Esophagus squamous epithelium (tissue), 5 donors: Measurements from ENCODE around the gene ZNF610. TPM values are rescaled to one million over a fixed set of nuclear protein-coding genes. Genes with fewer than 3 reads are reported as not detected.

ENCODE experiments used
- DNase-seq: peaks from one replicate; lab custom pipeline; 2025; lab: John Stamatoyannopoulos, UW
- H3K27ac ChIP-seq, 4 donors: fragments of 200-600 bp; sonication (generic); one replicate each; pipeline ENCODE4 v1.5.1; 2016 to 2019; ENCODE audit warnings: mild to moderate bottlenecking in 1 of 4
- H3K27me3 ChIP-seq, 4 donors: fragments of 200-600 bp; sonication (generic); 1 replicate in 3 of 4; 2 replicates in 1 of 4; pipeline versions ENCODE4 v1.5.1 to v1.6.0; 2017 to 2021; ENCODE audit warnings: antibody characterized with exemption in 1 of 4
- H3K36me3 ChIP-seq, 3 donors: fragments of 200-600 bp; sonication (generic); one replicate each; pipeline ENCODE4 v1.5.1; 2016 to 2019
- H3K4me1 ChIP-seq, 3 donors: fragments of 200-600 bp; sonication (generic); one replicate each; pipeline ENCODE4 v1.5.1; 2017 to 2019
- H3K4me3 ChIP-seq, 4 donors: fragments of 200-600 bp; sonication (generic); 1 replicate in 3 of 4; 2 replicates in 1 of 4; pipeline ENCODE4 v1.5.1; 2016 to 2019; ENCODE audit warnings: mild to moderate bottlenecking in 2 of 4, moderate library complexity in 1 of 4
- H3K9me3 ChIP-seq, 3 donors: fragments of 200-600 bp; sonication (generic); one replicate each; pipeline ENCODE4 v1.5.1; 2016 to 2019
- POLR2A ChIP-seq, 4 donors: fragments of 450-650 bp; IDR thresholded peaks; one replicate each; pipeline ENCODE4 v1.6.1; 2017; ENCODE audit warnings: antibody characterized with exemption in 4 of 4, mild to moderate bottlenecking in 4 of 4, moderate library complexity in 3 of 4
- WGBS, 2 donors: methylation state at CpG; one replicate each; pipeline ENCODE4 v1.1.5; 2018; 5-methylcytosine and 5-hydroxymethylcytosine counted together
- intact Hi-C: fragments of 100-400 bp; cut with DNase I; formaldehyde crosslinking; loops from one replicate; pipeline ENCODE4 v1.15.0; 2022
- total RNA-seq, 4 donors: library from RNA; depleted of rRNA; stranded (reverse); fragments of >200 nt; gene quantifications; one replicate each; pipeline ENCODE4 v1.1.0, GENCODE V29; 2016
- TF ChIP-seq, protein P1 (sequence below), 6 experiments: fragments of 450-650 bp in 4 of 6; fragments of 200-600 bp in 2 of 6; sonication (generic) in 2 of 6; IDR thresholded peaks; one replicate each; pipeline ENCODE4 v1.5.1; 2016 to 2019; ENCODE audit warnings: antibody characterized with exemption in 6 of 6, mild to moderate bottlenecking in 4 of 6, moderate library complexity in 4 of 6
- donor health status: DM: yes; HTN: yes; CAD: no.

Gene ZNF610
- total RNA-seq, 4 donors from 2014 or later: 0.15 to 0.95 (median 0.15) TPM; not detected in 1

DNA sequence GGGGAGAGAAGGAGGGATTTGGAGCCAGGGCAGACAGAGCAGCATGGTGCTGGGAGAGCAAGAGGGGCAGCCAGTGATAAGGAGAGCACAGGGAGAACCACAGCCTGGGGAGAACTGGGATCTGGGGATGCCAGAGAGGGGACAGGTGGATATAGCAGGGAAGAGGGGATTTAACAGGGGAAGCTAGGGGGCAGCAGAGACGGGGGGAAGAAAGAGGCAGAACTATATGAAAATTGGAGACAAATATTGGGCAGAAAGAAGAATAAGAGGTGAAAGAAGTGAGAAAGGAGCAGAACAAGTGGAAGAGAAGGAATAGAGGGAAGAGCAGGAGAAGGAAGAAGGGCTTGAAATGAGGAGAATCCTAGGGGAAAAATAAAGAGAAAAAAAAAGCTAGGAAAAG lies 55.1 kb downstream of the ZNF610 start:
- intact Hi-C loops: no loop called here
- WGBS, 2 donors: 36 to 38% methylated on average over 1 of the region's 1 CpG
- no peak for TF ChIP-seq POLR2A (IDR thresholded peaks at IDR 0.05)
- TF ChIP-seq, protein P1, sequence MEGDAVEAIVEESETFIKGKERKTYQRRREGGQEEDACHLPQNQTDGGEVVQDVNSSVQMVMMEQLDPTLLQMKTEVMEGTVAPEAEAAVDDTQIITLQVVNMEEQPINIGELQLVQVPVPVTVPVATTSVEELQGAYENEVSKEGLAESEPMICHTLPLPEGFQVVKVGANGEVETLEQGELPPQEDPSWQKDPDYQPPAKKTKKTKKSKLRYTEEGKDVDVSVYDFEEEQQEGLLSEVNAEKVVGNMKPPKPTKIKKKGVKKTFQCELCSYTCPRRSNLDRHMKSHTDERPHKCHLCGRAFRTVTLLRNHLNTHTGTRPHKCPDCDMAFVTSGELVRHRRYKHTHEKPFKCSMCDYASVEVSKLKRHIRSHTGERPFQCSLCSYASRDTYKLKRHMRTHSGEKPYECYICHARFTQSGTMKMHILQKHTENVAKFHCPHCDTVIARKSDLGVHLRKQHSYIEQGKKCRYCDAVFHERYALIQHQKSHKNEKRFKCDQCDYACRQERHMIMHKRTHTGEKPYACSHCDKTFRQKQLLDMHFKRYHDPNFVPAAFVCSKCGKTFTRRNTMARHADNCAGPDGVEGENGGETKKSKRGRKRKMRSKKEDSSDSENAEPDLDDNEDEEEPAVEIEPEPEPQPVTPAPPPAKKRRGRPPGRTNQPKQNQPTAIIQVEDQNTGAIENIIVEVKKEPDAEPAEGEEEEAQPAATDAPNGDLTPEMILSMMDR (IDR thresholded peaks at IDR 0.05): no peak
- H3K4me3 ChIP-seq: no peak overlapping the region
- H3K27ac ChIP-seq: no peak overlapping the region
- no peaks in the 10 kb centered on the region for H3K4me1 ChIP-seq
- no peaks in the 10 kb centered on the region for H3K27me3 ChIP-seq
- H3K36me3 ChIP-seq: peaks cover 0 to 53% (median 5%) of the 10 kb centered on the region in 3 donors
- peaks cover 0 to 96% (median 47%) of the 10 kb centered on the region in 3 donors for H3K9me3 ChIP-seq
- DNase-seq: no peak

DNA sequence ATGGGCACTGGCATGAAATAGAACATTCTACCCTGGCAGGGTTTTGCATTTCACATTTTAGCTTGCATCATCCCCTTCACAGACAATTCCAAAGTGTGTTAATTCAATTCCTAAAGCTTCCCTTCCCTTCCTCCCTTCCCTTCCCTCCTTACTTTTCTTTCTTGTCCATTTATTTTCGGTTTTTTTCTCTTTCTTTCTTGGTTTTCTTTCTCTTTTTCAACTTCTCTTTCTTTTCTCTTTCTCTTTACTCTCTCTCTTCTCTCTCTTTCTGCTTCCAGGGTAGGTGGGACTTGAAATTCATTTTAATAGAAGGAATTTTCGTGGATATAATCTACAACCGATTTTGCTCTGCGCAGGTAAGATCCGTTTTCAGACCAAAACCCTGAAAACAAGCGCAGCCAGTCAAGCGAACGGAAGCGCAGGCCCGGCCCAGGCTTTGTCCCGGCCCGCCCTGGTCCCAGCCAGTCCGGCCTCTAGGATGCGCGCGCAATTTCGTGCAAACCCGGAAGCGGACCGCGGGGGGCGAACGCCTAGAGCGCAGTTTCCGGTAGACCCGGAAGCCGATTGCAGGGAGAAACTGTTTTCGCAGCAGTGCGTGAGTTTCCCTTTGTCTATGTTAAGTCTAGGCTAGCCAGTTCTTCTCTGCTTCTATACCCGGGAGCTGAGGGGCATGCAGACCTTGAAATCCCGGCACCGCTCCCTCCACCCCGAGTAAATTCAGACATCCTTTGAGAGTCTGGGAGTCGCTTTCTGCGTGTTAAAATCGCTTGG lies 61.5 kb downstream of the ZNF610 start, which contains the start of gene ZNF528:
Gene ZNF528, plus strand, starts transcription at position 540 of the 771 bp plus-strand sequence. CDS start 4,165 bp downstream, outside the sequence.
- no peaks in the 10 kb centered on the region for H3K27me3 ChIP-seq
- H3K4me3 ChIP-seq: peak within 1 kb of the TSS; percentile 62 to 78 (median 68)
- H3K4me1 ChIP-seq: peaks cover 7 to 22% (median 11%) of the 10 kb centered on the region in 3 donors
- H3K9me3 ChIP-seq: peaks cover 0 to 47% (median 32%) of the 10 kb centered on the region in 3 donors
- TF ChIP-seq, protein P1 (IDR thresholded peaks at IDR 0.05): no peak
- TF ChIP-seq POLR2A (IDR thresholded peaks at IDR 0.05): peak in 2 of 4 donors; percentile 38 to 39
- H3K36me3 ChIP-seq: peaks cover 0 to 59% (median 5%) of the 10 kb centered on the region in 3 donors
- WGBS, 2 donors: 2 to 4% methylated on average over 16 to 30 of the region's 36 CpGs
- intact Hi-C loops: no loop called here
- peak; percentile 76 for DNase-seq
- peak within 1 kb of the TSS; percentile 74 to 85 (median 80) for H3K27ac ChIP-seq

DNA sequence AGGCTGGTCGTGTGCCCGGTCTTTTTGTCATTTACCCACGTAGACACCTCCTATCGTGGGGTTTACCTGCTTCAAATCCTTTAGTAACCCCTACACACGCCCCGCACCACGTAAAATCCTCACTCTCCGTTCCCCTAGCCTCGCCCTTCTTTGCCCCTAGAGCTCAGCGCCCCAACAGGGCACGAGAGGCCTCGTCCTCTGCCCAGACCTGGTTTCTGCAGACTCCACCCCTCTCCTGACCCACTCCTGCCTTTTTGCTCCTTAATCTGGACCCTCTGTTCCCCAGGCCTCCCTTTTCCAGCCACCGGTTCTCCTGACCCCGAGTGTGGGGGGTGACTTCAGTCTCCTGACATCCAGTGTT lies 62.0 kb downstream of the ZNF610 start:
- TF ChIP-seq, protein P1 (IDR thresholded peaks at IDR 0.05): no peak
- no peak for TF ChIP-seq POLR2A (IDR thresholded peaks at IDR 0.05)
- WGBS, 2 donors: 2 to 19% methylated on average over 14 of the region's 14 CpGs
- H3K9me3 ChIP-seq: peaks cover 0 to 46% (median 36%) of the 10 kb centered on the region in 3 donors
- no peak for DNase-seq
- peaks cover 0 to 64% (median 5%) of the 10 kb centered on the region in 3 donors for H3K36me3 ChIP-seq
- peaks cover 7 to 22% (median 11%) of the 10 kb centered on the region in 3 donors for H3K4me1 ChIP-seq
- peak overlapping the region; percentile 74 to 85 (median 80) for H3K27ac ChIP-seq
- no peaks in the 10 kb centered on the region for H3K27me3 ChIP-seq
- intact Hi-C loops: no loop called here
- H3K4me3 ChIP-seq: peak overlapping the region; percentile 62 to 78 (median 68)

DNA sequence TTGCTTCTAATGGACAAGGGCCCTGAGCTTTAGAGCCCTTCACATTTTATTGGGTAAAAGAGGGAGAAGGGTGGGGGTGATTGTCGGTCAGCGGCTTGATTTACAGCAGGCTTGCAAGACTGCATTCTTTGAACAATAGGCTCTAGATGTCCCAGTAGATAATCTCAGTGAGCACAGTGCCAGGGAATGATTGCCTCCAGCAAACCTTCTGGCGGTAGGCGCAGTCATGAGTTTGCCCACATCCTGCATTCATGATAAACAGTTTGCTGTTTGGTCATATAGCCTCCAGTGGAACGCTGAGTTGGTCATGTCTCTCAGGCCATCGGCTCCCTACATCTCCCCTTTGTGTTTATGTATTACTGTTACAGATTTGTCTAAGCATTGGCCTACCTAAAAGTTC lies 74.2 kb downstream of the ZNF610 start:
- no peak overlapping the region for H3K27ac ChIP-seq
- no peaks in the 10 kb centered on the region for H3K27me3 ChIP-seq
- TF ChIP-seq POLR2A (IDR thresholded peaks at IDR 0.05): no peak
- TF ChIP-seq, protein P1 (IDR thresholded peaks at IDR 0.05): no peak
- intact Hi-C loops: no loop called here
- no peaks in the 10 kb centered on the region for H3K4me1 ChIP-seq
- H3K4me3 ChIP-seq: peak overlapping the region in 1 of 4 donors; percentile 8
- no peak for DNase-seq
- H3K36me3 ChIP-seq: peaks cover 26 to 96% (median 41%) of the 10 kb centered on the region in 3 donors
- 96 to 98% methylated on average over 6 of the region's 6 CpGs for WGBS, 2 donors
- H3K9me3 ChIP-seq: peaks cover 0 to 97% (median 71%) of the 10 kb centered on the region in 3 donors

DNA sequence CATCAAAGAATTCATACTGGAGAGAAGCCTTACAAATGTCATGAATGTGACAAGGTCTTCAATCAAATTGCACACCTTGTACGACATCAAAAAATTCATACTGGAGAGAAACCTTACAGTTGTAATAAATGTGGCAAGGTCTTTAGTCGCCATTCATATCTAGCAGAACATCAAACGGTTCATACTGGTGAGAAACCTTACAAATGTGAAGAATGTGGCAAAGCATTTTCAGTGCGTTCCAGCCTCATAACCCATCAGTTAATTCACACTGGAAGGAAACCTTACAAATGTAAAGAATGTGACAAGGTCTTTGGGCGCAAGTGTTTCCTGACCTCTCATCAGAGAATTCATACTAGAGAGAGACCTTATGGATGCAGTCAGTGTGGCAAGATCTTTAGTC lies 79.7 kb downstream of the ZNF610 start:
- Histone ChIP-seq H3K9me3 (peaks cover 0 to 100% (median 84%) of the 10 kb centered on the region in 3 donors), H3K36me3 (peaks cover 0 to 42% (median 6%) of the 10 kb centered on the region in 3 donors), H3K27ac (no peak overlapping the region), H3K27me3 (no peaks in the 10 kb centered on the region), H3K4me3 (no peak overlapping the region), H3K4me1 (no peaks in the 10 kb centered on the region)
- no peak for TF ChIP-seq POLR2A (IDR thresholded peaks at IDR 0.05)
- TF ChIP-seq, protein P1 (IDR thresholded peaks at IDR 0.05): no peak
- no peak for DNase-seq
- 89 to 90% methylated on average over 5 of the region's 5 CpGs for WGBS, 2 donors
- intact Hi-C loops: no loop called here
